Testis (tissue), 2 donors: Measurements from ENCODE around the gene CD74.

Experiments used
- CTCF ChIP-seq, 3 experiments: fragments of 450-650 bp in 2 of 3; fragments of 200-600 bp in 1 of 3; sonication (generic) in 1 of 3; IDR thresholded peaks; one replicate each; pipeline ENCODE4 v1.5.1; 2016 to 2019; ENCODE audit warnings: antibody characterized with exemption in 3 of 3, mild to moderate bottlenecking in 2 of 3, moderate library complexity in 1 of 3
- POLR2A ChIP-seq: fragments of 450-650 bp; IDR thresholded peaks from one replicate; pipeline ENCODE4 v1.6.1; 2017; ENCODE audit warnings: antibody characterized with exemption, mild to moderate bottlenecking, moderate library complexity

GRCh38 chr5:150460781-150461180 lies 48.1 kb upstream of the CD74 start:
- TF ChIP-seq CTCF (IDR thresholded peaks at IDR 0.05) (no peak), POLR2A (no peak)
